Epithelial cell of esophagus (primary cell): ENCODE results near the gene ARHGAP23.
"Not testable (repeated sequence)": the region's sequence is repeated elsewhere in the genome, so short reads cannot be mapped to it uniquely, and the experiment has no call there.

Experiments used
- DNase-seq: peaks from one replicate; pipeline ENCODE4 v3.0.0; 2010; ENCODE audit warnings: low read depth
- H3K4me3 ChIP-seq: 2 replicates; pipeline ENCODE4 v1.5.1; 2011; ENCODE audit warnings: mild to moderate bottlenecking, low read length, control low read depth
- CTCF ChIP-seq: IDR thresholded peaks from 2 replicates; pipeline ENCODE4 v1.5.1; 2011; ENCODE audit warnings: low read depth, mild to moderate bottlenecking, low read length, control low read depth, inconsistent platforms; ENCODE audit not compliant: insufficient read depth; ENCODE audit errors: missing control alignments

Gene ARHGAP23

GRCh38 chr17:38434178-38434665 lies 6.0 kb downstream of the ARHGAP23 start:
- TF ChIP-seq CTCF: no peak
- DNase-seq: no peak
- H3K4me3 ChIP-seq: no peak overlapping the region

- DNase-seq: no peak
- TF ChIP-seq CTCF: no peak
- H3K4me3 ChIP-seq: no peak overlapping the region
Observed at GRCh38 chr17:38435795-38436194, 7.5 kb downstream of the ARHGAP23 start.

- no peak for TF ChIP-seq CTCF
- no peak for DNase-seq
Observed at GRCh38 chr17:38436386-38436785, 8.1 kb downstream of the ARHGAP23 start.

GRCh38 chr17:38437313-38437712 lies 9.0 kb downstream of the ARHGAP23 start:
- DNase-seq, H3K4me3 ChIP-seq: not testable (repeated sequence)

More at GRCh38 chr17:38436386-38436785, 8.1 kb downstream of the ARHGAP23 start:
- H3K4me3 ChIP-seq: no peak overlapping the region

GRCh38 chr17:38439436-38439835 lies 11.2 kb downstream of the ARHGAP23 start:
- TF ChIP-seq CTCF: no peak
- no peak for DNase-seq
- no peak overlapping the region for H3K4me3 ChIP-seq

GRCh38 chr17:38440614-38441397 lies 12.5 kb downstream of the ARHGAP23 start:
- H3K4me3 ChIP-seq: no peak overlapping the region
- DNase-seq: no peak
- no peak for TF ChIP-seq CTCF

- H3K4me3 ChIP-seq: no peak overlapping the region
- DNase-seq: no peak
- no peak for TF ChIP-seq CTCF
Observed at GRCh38 chr17:38441429-38442061, 13.3 kb downstream of the ARHGAP23 start.
